Keratinocyte (primary cell): ENCODE data around the gene PRIMPOL. TPM values are rescaled to one million over a fixed set of nuclear protein-coding genes. Genes with fewer than 3 reads are reported as not detected.
"Not testable (repeated sequence)": the region's sequence is repeated elsewhere in the genome, so short reads cannot be mapped to it uniquely, and the experiment has no call there.

Source experiments
- DNase-seq: peaks from one replicate; pipeline ENCODE4 v3.0.0-alpha.2; 2011; ENCODE audit warnings: low read depth, missing footprints, low spot score
- FAIRE-seq: peaks from 2 replicates; lab custom pipeline; 2011; peaks lifted over from hg19 to GRCh38; lab: Jason Lieb, UNC
- H2AFZ ChIP-seq: 2 replicates; pipeline ENCODE4 v1.6.0; 2012; ENCODE audit warnings: low read length, control low read depth, inconsistent platforms; ENCODE audit not compliant: control insufficient read depth
- H3K27ac ChIP-seq: 2 replicates; pipeline ENCODE4 v1.5.1; 2011; ENCODE audit warnings: low read length; ENCODE audit not compliant: control insufficient read depth, insufficient read depth
- H3K27me3 ChIP-seq: 3 replicates; pipeline ENCODE4 v1.6.0; 2011; ENCODE audit warnings: low read length; ENCODE audit not compliant: control insufficient read depth, insufficient read depth; ENCODE audit errors: extremely low read depth
- H3K36me3 ChIP-seq, 2 experiments: 2 replicates in 1 of 2; 3 replicates in 1 of 2; pipeline ENCODE4 v1.5.1; 2011; ENCODE audit warnings: low read length in 2 of 2, mild to moderate bottlenecking in 1 of 2; ENCODE audit not compliant: control insufficient read depth in 2 of 2, insufficient read depth in 2 of 2; ENCODE audit errors: extremely low read depth in 1 of 2
- H3K4me1 ChIP-seq: 3 replicates; pipeline ENCODE4 v1.5.1; 2011; ENCODE audit warnings: low read length; ENCODE audit not compliant: control insufficient read depth, insufficient read depth; ENCODE audit errors: extremely low read depth
- H3K4me2 ChIP-seq: 3 replicates; pipeline ENCODE4 v1.6.0; 2011; ENCODE audit warnings: low read depth, low read length; ENCODE audit not compliant: control insufficient read depth, insufficient read depth; ENCODE audit errors: extremely low read depth
- H3K4me3 ChIP-seq, 3 experiments: fragments of 200-600 bp in 1 of 3; sonication (generic) in 1 of 3; 2 replicates in 2 of 3; 3 replicates in 1 of 3; pipeline ENCODE4 v1.5.1; 2011 to 2016; ENCODE audit warnings: low read length in 3 of 3, mild to moderate bottlenecking in 3 of 3, control low read depth in 2 of 3, inconsistent platforms in 1 of 3, low read depth in 1 of 3, mixed read lengths in 1 of 3, mixed run types in 1 of 3, moderate library complexity in 1 of 3; ENCODE audit not compliant: control insufficient read depth in 2 of 3, insufficient read depth in 2 of 3; ENCODE audit errors: extremely low read depth in 1 of 3
- H3K79me2 ChIP-seq: 2 replicates; pipeline ENCODE4 v1.6.0; 2012; ENCODE audit warnings: low read length; ENCODE audit not compliant: control insufficient read depth, insufficient read depth
- H3K9ac ChIP-seq: 3 replicates; pipeline ENCODE4 v1.6.0; 2011; ENCODE audit warnings: low read length; ENCODE audit not compliant: control insufficient read depth, insufficient read depth; ENCODE audit errors: extremely low read depth
- H3K9me1 ChIP-seq: 3 replicates; pipeline ENCODE4 v1.6.0; 2011; ENCODE audit warnings: low read length; ENCODE audit not compliant: control insufficient read depth, insufficient read depth; ENCODE audit errors: extremely low read depth
- H3K9me3 ChIP-seq: 2 replicates; pipeline ENCODE4 v1.5.1; 2012; ENCODE audit warnings: low read depth, low read length; ENCODE audit not compliant: control insufficient read depth
- H4K20me1 ChIP-seq: 3 replicates; pipeline ENCODE4 v1.6.0; 2011; ENCODE audit warnings: low read length; ENCODE audit not compliant: control insufficient read depth, insufficient read depth; ENCODE audit errors: extremely low read depth
- CTCF ChIP-seq, 3 experiments: IDR thresholded peaks in 1 of 3; conservative IDR thresholded peaks in 1 of 3; optimal IDR thresholded peaks in 1 of 3; 2 replicates in 2 of 3; 3 replicates in 1 of 3; pipeline versions ENCODE3 to v1.5.1; 2011; ENCODE audit warnings: low read length in 3 of 3, mild to moderate bottlenecking in 3 of 3, moderate library complexity in 2 of 3, control low read depth in 1 of 3, inconsistent platforms in 1 of 3; ENCODE audit not compliant: insufficient read depth in 2 of 3; ENCODE audit errors: extremely low read depth in 1 of 3
- EZH2 ChIP-seq: IDR thresholded peaks from one replicate; pipeline ENCODE4 v1.6.1; 2012; ENCODE audit warnings: inconsistent platforms, mild to moderate bottlenecking, low read length, moderate library complexity
- dilution Hi-C: fragments of 300-500 bp; cut with MboI; formaldehyde crosslinking; loops from one replicate; pipeline ENCODE4 v1.7.0; 2020; ENCODE audit warnings: low sequenced_read_pairs; ENCODE audit not compliant: extremely low pct_ligation_motif_present
- polyA plus RNA-seq, 5 experiments: library from polyadenylated mRNA; depleted of rRNA in 3 of 5; stranded (reverse) in 3 of 5; stranded (forward) in 1 of 5; unstranded in 1 of 5; fragments of >200 nt; gene quantifications; 1 replicate in 1 of 5; 2 replicates in 3 of 5; 3 replicates in 1 of 5; pipeline versions ENCODE4 v1.2.1 to v1.2.3, GENCODE V29; 2011 to 2012; ENCODE audit warnings: missing spikeins in 2 of 5, low read depth in 1 of 5, low replicate concordance in 1 of 5

The PRIMPOL gene
- polyA plus RNA-seq, 1 donor (not counting 4 experiments of a cell fraction or from before 2014, with no cell fraction given) = 22.8 TPM

DNA sequence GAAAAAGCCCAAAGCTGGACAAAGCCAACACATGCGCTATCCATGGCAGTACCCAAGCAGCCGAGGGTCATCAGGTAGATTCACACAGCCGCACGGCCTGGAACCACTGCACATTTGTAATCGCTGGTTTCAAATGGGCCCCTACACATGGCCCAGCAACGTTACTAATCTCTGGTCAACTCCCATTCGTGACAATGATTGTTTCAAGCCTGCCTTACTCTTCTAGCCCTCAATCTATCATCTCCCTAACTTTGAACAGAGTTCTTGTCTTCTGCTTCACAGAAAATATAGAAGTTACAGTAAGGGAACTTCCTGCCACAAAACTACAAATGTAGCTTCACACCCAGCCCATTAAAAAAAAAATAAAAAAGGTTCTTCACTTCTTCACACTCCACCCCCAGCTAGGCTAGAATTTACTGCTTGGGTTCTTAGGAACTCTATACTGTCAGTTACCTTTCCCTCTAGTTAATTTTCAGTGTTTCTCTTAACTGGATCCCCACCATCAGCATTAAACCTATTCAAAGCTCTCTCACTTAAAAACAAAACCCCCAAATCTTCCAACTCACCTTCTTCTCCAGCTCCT is 24.5 kb upstream of the PRIMPOL start:
- H3K27me3 ChIP-seq = no peaks in the 10 kb centered on the region
- dilution Hi-C loops = no loop called here
- no peaks in the 10 kb centered on the region for H3K4me1 ChIP-seq
- no peak for FAIRE-seq
- H3K4me3 ChIP-seq = no peak overlapping the region
- no peaks in the 10 kb centered on the region for H3K9me1 ChIP-seq
- TF ChIP-seq EZH2 = no peak
- no peak for DNase-seq
- H4K20me1 ChIP-seq = no peaks in the 10 kb centered on the region
- no peak overlapping the region for H2AFZ ChIP-seq
- no peak overlapping the region for H3K9ac ChIP-seq
- H3K9me3 ChIP-seq = no peaks in the 10 kb centered on the region
- no peak overlapping the region for H3K27ac ChIP-seq
- H3K79me2 ChIP-seq = no peaks in the 10 kb centered on the region
- H3K4me2 ChIP-seq = no peak overlapping the region
- peaks cover 4 to 11% of the 10 kb centered on the region in 2 experiments for H3K36me3 ChIP-seq

- not testable (repeated sequence) for DNase-seq
These were observed 23.5 kb upstream of the PRIMPOL start for GRCh38 chr4:184625783-184626596.

GRCh38 chr4:184628103-184628502 is 21.4 kb upstream of the PRIMPOL start:
- Histone ChIP-seq H3K9ac (no peak overlapping the region), H3K4me1 (no peaks in the 10 kb centered on the region), H3K27me3 (no peaks in the 10 kb centered on the region), H3K9me1 (no peaks in the 10 kb centered on the region), H3K79me2 (no peaks in the 10 kb centered on the region), H4K20me1 (no peaks in the 10 kb centered on the region), H2AFZ (no peak overlapping the region), H3K4me2 (no peak overlapping the region), H3K9me3 (no peaks in the 10 kb centered on the region), H3K4me3 (no peak overlapping the region), H3K27ac (no peak overlapping the region), H3K36me3 (peaks cover 8 to 17% of the 10 kb centered on the region in 2 experiments)
- FAIRE-seq (no peak), DNase-seq (no peak)
- TF ChIP-seq CTCF (optimal IDR thresholded peaks at IDR 0.05 in 1 of 3, IDR thresholded peaks at IDR 0.05 in 1 of 3, conservative IDR thresholded peaks at IDR 0.05 in 1 of 3; ENCODE audit: extremely low read depth in 1 of 3, insufficient read depth in 2 of 3, low read length in 3 of 3) (no peak), EZH2 (no peak)
- dilution Hi-C loops = no loop called here

More at GRCh38 chr4:184625783-184626596, 23.5 kb upstream of the PRIMPOL start:
- H4K20me1 ChIP-seq, H3K4me3 ChIP-seq, H3K9me3 ChIP-seq, H3K9ac ChIP-seq, H3K9me1 ChIP-seq, FAIRE-seq, dilution Hi-C loops, H3K79me2 ChIP-seq, H3K27ac ChIP-seq, H3K4me2 ChIP-seq, H2AFZ ChIP-seq, H3K4me1 ChIP-seq, H3K27me3 ChIP-seq: not testable (repeated sequence)
- peaks cover 6 to 14% of the 10 kb centered on the region in 2 experiments for H3K36me3 ChIP-seq
